Measurements from ENCODE around the gene BCOR.

BCOR gene

DNA sequence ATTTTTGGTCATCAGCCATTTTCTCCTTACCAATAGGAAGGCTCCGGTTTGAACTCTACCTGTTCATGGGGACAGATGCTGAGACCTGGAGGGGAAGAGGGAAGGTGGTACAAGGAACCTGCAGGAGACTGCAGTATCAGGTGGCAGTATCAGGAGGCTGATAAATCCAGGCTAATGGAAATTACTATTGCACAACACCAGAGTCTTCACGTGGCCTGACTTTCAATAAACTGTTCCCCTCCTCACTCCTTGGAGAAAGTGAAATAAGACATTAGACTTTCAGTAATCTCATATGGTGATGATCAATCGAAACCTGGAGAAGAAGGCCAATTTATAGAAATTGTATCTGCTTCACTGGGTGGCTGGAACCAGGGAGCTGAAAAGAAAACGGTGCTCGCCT, 46.2 kb upstream of the BCOR start:
- Histone ChIP-seq H3K27ac (ENCODE audit: low read depth, low read length, poor library complexity, severe bottlenecking) (no peak overlapping the region), H3K79me2 (ENCODE audit: insufficient read depth, low read length) (no peaks in the 10 kb centered on the region)

DNA sequence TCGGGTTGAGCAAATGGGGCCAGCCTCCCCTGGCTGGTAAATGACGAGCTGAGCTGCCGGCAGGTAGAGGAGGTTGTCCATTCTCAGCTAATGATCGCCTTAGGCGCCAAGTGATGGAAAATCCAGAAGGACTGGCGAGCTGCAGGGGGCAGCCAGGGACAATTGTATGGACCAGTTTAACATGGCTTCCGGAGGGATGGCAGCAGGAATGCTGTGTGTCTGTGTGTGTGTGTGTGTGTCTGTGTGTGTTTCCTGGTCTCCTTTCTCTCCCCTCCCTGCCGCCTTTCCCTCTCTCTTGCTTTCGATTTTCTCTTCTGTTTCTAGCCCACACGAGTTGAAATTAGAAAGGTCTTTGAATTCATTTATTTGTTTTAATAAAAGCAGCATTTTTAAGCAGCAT, 45.2 kb upstream of the BCOR start:
- no peak overlapping the region for H3K4me2 ChIP-seq (ENCODE audit: low read length)

More for the DNA sequence above, 46.2 kb upstream of the BCOR start:
- TF ChIP-seq EZH2 (IDR thresholded peaks at IDR 0.05; ENCODE audit: borderline replicate concordance, low read length), result no peak
- TF ChIP-seq, protein P1, sequence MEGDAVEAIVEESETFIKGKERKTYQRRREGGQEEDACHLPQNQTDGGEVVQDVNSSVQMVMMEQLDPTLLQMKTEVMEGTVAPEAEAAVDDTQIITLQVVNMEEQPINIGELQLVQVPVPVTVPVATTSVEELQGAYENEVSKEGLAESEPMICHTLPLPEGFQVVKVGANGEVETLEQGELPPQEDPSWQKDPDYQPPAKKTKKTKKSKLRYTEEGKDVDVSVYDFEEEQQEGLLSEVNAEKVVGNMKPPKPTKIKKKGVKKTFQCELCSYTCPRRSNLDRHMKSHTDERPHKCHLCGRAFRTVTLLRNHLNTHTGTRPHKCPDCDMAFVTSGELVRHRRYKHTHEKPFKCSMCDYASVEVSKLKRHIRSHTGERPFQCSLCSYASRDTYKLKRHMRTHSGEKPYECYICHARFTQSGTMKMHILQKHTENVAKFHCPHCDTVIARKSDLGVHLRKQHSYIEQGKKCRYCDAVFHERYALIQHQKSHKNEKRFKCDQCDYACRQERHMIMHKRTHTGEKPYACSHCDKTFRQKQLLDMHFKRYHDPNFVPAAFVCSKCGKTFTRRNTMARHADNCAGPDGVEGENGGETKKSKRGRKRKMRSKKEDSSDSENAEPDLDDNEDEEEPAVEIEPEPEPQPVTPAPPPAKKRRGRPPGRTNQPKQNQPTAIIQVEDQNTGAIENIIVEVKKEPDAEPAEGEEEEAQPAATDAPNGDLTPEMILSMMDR (IDR thresholded peaks at IDR 0.05; ENCODE audit: low read length), result no peak
- Histone ChIP-seq H3F3A (ENCODE audit: insufficient read depth, low read length) (no peaks in the 10 kb centered on the region), H2AFZ (ENCODE audit: low read length) (no peak overlapping the region), H3K27me3 (ENCODE audit: insufficient read depth, low read length) (no peaks in the 10 kb centered on the region), H3K4me3 (ENCODE audit: low read depth, low read length, poor library complexity, severe bottlenecking) (no peak overlapping the region), H3K9ac (ENCODE audit: low read length) (no peak overlapping the region), H3K4me1 (ENCODE audit: insufficient read depth, low read length, severe bottlenecking) (peaks cover 8% of the 10 kb centered on the region), H3K36me3 (ENCODE audit: insufficient read depth, low read length) (no peaks in the 10 kb centered on the region), H3K9me2 (ENCODE audit: low read depth, low read length) (no peaks in the 10 kb centered on the region), H3K4me2 (ENCODE audit: low read length) (no peak overlapping the region), H3K9me3 (ENCODE audit: low read length) (no peaks in the 10 kb centered on the region), H4K20me1 (ENCODE audit: insufficient read depth, low read length) (no peaks in the 10 kb centered on the region)

GRCh38 chrX:40142417-40142816, 44.7 kb upstream of the BCOR start:
- H3K9me3 ChIP-seq (ENCODE audit: low read length), result no peaks in the 10 kb centered on the region
- TF ChIP-seq, protein P1 (IDR thresholded peaks at IDR 0.05; ENCODE audit: low read length), result no peak
- no peak for TF ChIP-seq EZH2 (IDR thresholded peaks at IDR 0.05; ENCODE audit: borderline replicate concordance, low read length)
- no peaks in the 10 kb centered on the region for H3K36me3 ChIP-seq (ENCODE audit: insufficient read depth, low read length)
- H3K9me2 ChIP-seq (ENCODE audit: low read depth, low read length), result no peaks in the 10 kb centered on the region
- no peaks in the 10 kb centered on the region for H3F3A ChIP-seq (ENCODE audit: insufficient read depth, low read length)
- no peaks in the 10 kb centered on the region for H3K4me1 ChIP-seq (ENCODE audit: insufficient read depth, low read length, severe bottlenecking)
- no peaks in the 10 kb centered on the region for H3K79me2 ChIP-seq (ENCODE audit: insufficient read depth, low read length)
- no peak overlapping the region for H2AFZ ChIP-seq (ENCODE audit: low read length)
- no peak overlapping the region for H3K9ac ChIP-seq (ENCODE audit: low read length)
- no peaks in the 10 kb centered on the region for H4K20me1 ChIP-seq (ENCODE audit: insufficient read depth, low read length)
- H3K4me2 ChIP-seq (ENCODE audit: low read length), result no peak overlapping the region
- no peak overlapping the region for H3K4me3 ChIP-seq (ENCODE audit: low read depth, low read length, poor library complexity, severe bottlenecking)
- H3K27ac ChIP-seq (ENCODE audit: low read depth, low read length, poor library complexity, severe bottlenecking), result no peak overlapping the region
- H3K27me3 ChIP-seq (ENCODE audit: insufficient read depth, low read length), result no peaks in the 10 kb centered on the region

More for the DNA sequence above, 45.2 kb upstream of the BCOR start:
- Histone ChIP-seq H4K20me1 (ENCODE audit: insufficient read depth, low read length) (no peaks in the 10 kb centered on the region), H3K9me2 (ENCODE audit: low read depth, low read length) (no peaks in the 10 kb centered on the region), H3F3A (ENCODE audit: insufficient read depth, low read length) (no peaks in the 10 kb centered on the region), H3K9me3 (ENCODE audit: low read length) (no peaks in the 10 kb centered on the region), H3K4me1 (ENCODE audit: insufficient read depth, low read length, severe bottlenecking) (no peaks in the 10 kb centered on the region), H2AFZ (ENCODE audit: low read length) (no peak overlapping the region), H3K4me3 (ENCODE audit: low read depth, low read length, poor library complexity, severe bottlenecking) (no peak overlapping the region), H3K27ac (ENCODE audit: low read depth, low read length, poor library complexity, severe bottlenecking) (no peak overlapping the region), H3K36me3 (ENCODE audit: insufficient read depth, low read length) (no peaks in the 10 kb centered on the region), H3K9ac (ENCODE audit: low read length) (no peak overlapping the region), H3K27me3 (ENCODE audit: insufficient read depth, low read length) (no peaks in the 10 kb centered on the region), H3K79me2 (ENCODE audit: insufficient read depth, low read length) (no peaks in the 10 kb centered on the region)
- no peak for TF ChIP-seq EZH2 (IDR thresholded peaks at IDR 0.05; ENCODE audit: borderline replicate concordance, low read length)
- TF ChIP-seq, protein P1 (IDR thresholded peaks at IDR 0.05; ENCODE audit: low read length), result no peak

Data from OCI-LY1 (cell line).